GM19372 (cell line): ENCODE measurements around the gene PREX1.

Source experiments
- ATAC-seq: cut with Tn5 transposase; IDR thresholded peaks from one replicate; pipeline ENCODE4 v1.9.1; 2021; ENCODE audit warnings: mild to moderate bottlenecking, low read depth, moderate library complexity; ENCODE audit not compliant: unreplicated experiment

Gene PREX1

GRCh38 chr20:48673507-48673906, 154.3 kb downstream of the PREX1 start:
- no peak for ATAC-seq

GRCh38 chr20:48672324-48672723, 155.5 kb downstream of the PREX1 start:
- no peak for ATAC-seq

GRCh38 chr20:48671141-48671540, 156.7 kb downstream of the PREX1 start:
- ATAC-seq: no peak

GRCh38 chr20:48669946-48670605, 157.7 kb downstream of the PREX1 start:
- no peak for ATAC-seq

- no peak for ATAC-seq
These were observed 159.3 kb downstream of the PREX1 start for GRCh38 chr20:48668451-48668946.

GRCh38 chr20:48667889-48668413, 159.8 kb downstream of the PREX1 start:
- no peak for ATAC-seq

- no peak for ATAC-seq
These were observed 160.3 kb downstream of the PREX1 start for GRCh38 chr20:48667481-48667880.

- no peak for ATAC-seq
These were observed 162.0 kb downstream of the PREX1 start for GRCh38 chr20:48665785-48666184.

GRCh38 chr20:48662711-48663110, 165.1 kb downstream of the PREX1 start:
- no peak for ATAC-seq

GRCh38 chr20:48661575-48662455, 166.0 kb downstream of the PREX1 start:
- ATAC-seq: no peak

- ATAC-seq: no peak
These were observed 167.0 kb downstream of the PREX1 start for GRCh38 chr20:48660788-48661187.

GRCh38 chr20:48659858-48660257, 167.9 kb downstream of the PREX1 start:
- no peak for ATAC-seq

GRCh38 chr20:48658505-48658904, 169.3 kb downstream of the PREX1 start:
- no peak for ATAC-seq

GRCh38 chr20:48658198-48658476, 169.7 kb downstream of the PREX1 start:
- no peak for ATAC-seq

GRCh38 chr20:48657426-48658197, 170.2 kb downstream of the PREX1 start:
- no peak for ATAC-seq

- ATAC-seq: no peak
These were observed 171.1 kb downstream of the PREX1 start for GRCh38 chr20:48656661-48657211.

GRCh38 chr20:48656137-48656536, 171.7 kb downstream of the PREX1 start:
- no peak for ATAC-seq

GRCh38 chr20:48653706-48654051, 174.1 kb downstream of the PREX1 start:
- no peak for ATAC-seq

- no peak for ATAC-seq
These were observed 174.7 kb downstream of the PREX1 start for GRCh38 chr20:48652961-48653705.

- ATAC-seq: no peak
These were observed 175.8 kb downstream of the PREX1 start for GRCh38 chr20:48651960-48652359.
